HG03442 (cell line): Measurements from ENCODE around the gene ULBP3.

Experiments
- ATAC-seq: cut with Tn5 transposase; IDR thresholded peaks from one replicate; pipeline ENCODE4 v1.9.1; 2021; ENCODE audit warnings: mild to moderate bottlenecking, moderate library complexity; ENCODE audit not compliant: unreplicated experiment

ULBP3 gene

GRCh38 chr6:150068720-150069648 lies at the start of gene ULBP3:
Gene ULBP3 (minus strand): TSS chr6:150069121. CDS start chr6:150069066, 55 bp downstream.
- ATAC-seq: peak; percentile 62

- no peak for ATAC-seq
Observed at GRCh38 chr6:150118627-150119026, 49.7 kb upstream of the ULBP3 start.

- no peak for ATAC-seq
Observed at GRCh38 chr6:150118203-150118602, 49.3 kb upstream of the ULBP3 start.

GRCh38 chr6:150116200-150116800 lies 47.4 kb upstream of the ULBP3 start:
- ATAC-seq: no peak

- ATAC-seq: no peak
Observed at GRCh38 chr6:150115769-150116168, 46.8 kb upstream of the ULBP3 start.

GRCh38 chr6:150112233-150112632 lies 43.3 kb upstream of the ULBP3 start:
- no peak for ATAC-seq

- no peak for ATAC-seq
Observed at GRCh38 chr6:150102750-150103270, 33.9 kb upstream of the ULBP3 start.

- no peak for ATAC-seq
Observed at GRCh38 chr6:150100745-150101144, 31.8 kb upstream of the ULBP3 start.

- no peak for ATAC-seq
Observed at GRCh38 chr6:150099953-150100352, 31.0 kb upstream of the ULBP3 start.

GRCh38 chr6:150099546-150099945 lies 30.6 kb upstream of the ULBP3 start:
- ATAC-seq: no peak

- no peak for ATAC-seq
Observed at GRCh38 chr6:150098155-150098554, 29.2 kb upstream of the ULBP3 start.

- no peak for ATAC-seq
Observed at GRCh38 chr6:150093397-150093796, 24.5 kb upstream of the ULBP3 start.

- ATAC-seq: no peak
Observed at GRCh38 chr6:150091476-150091875, 22.6 kb upstream of the ULBP3 start.

- no peak for ATAC-seq
Observed at GRCh38 chr6:150090328-150090727, 21.4 kb upstream of the ULBP3 start.

- no peak for ATAC-seq
Observed at GRCh38 chr6:150088481-150089154, 19.7 kb upstream of the ULBP3 start.

GRCh38 chr6:150087336-150087735 lies 18.4 kb upstream of the ULBP3 start:
- ATAC-seq: no peak

GRCh38 chr6:150086026-150086425 lies 17.1 kb upstream of the ULBP3 start:
- no peak for ATAC-seq

- no peak for ATAC-seq
Observed at GRCh38 chr6:150084426-150084825, 15.5 kb upstream of the ULBP3 start.

- ATAC-seq: no peak
Observed at GRCh38 chr6:150083839-150084238, 14.9 kb upstream of the ULBP3 start.

GRCh38 chr6:150081702-150082101 lies 12.8 kb upstream of the ULBP3 start:
- no peak for ATAC-seq

GRCh38 chr6:150079604-150080003 lies 10.7 kb upstream of the ULBP3 start:
- ATAC-seq: no peak
